GM12878 (cell line): ENCODE results near the gene LPIN2. TPM values are rescaled to one million over a fixed set of nuclear protein-coding genes. Genes with fewer than 3 reads are reported as not detected.

Experiments used
- ATF7 ChIP-seq: fragments of 450-650 bp; IDR thresholded peaks from 2 replicates; pipeline ENCODE4 v1.6.1; 2016; ENCODE audit warnings: low read depth, mild to moderate bottlenecking
- BACH1 ChIP-seq: fragments of 450-650 bp; IDR thresholded peaks from 2 replicates; pipeline ENCODE4 v1.6.1; 2017; ENCODE audit warnings: mild to moderate bottlenecking, borderline replicate concordance
- EGR1 ChIP-seq, 2 experiments: IDR thresholded peaks; 1 replicate in 1 of 2; 2 replicates in 1 of 2; pipeline ENCODE4 v1.6.1; 2011 to 2012; ENCODE audit warnings: low read depth in 2 of 2, low read length in 2 of 2, borderline replicate concordance in 1 of 2, mild to moderate bottlenecking in 1 of 2, moderate library complexity in 1 of 2
- ESRRA ChIP-seq: IDR thresholded peaks from 2 replicates; pipeline ENCODE4 v1.6.1; 2012; ENCODE audit warnings: mild to moderate bottlenecking, low read length, improper control_type of control experiment
- FOXM1 ChIP-seq: IDR thresholded peaks from 2 replicates; pipeline ENCODE4 v1.6.1; 2012; ENCODE audit warnings: low read depth, mild to moderate bottlenecking, inconsistent platforms, low read length, moderate library complexity
- IKZF1 ChIP-seq: fragments of 450-650 bp; conservative IDR thresholded peaks from 2 replicates; pipeline ENCODE4 v1.6.1; 2017; ENCODE audit warnings: antibody characterized with exemption, mild to moderate bottlenecking
- IKZF2 ChIP-seq, 2 experiments: fragments of 450-650 bp; IDR thresholded peaks; 2 replicates each; pipeline ENCODE4 v1.6.1; 2017; ENCODE audit warnings: mild to moderate bottlenecking in 2 of 2, moderate library complexity in 2 of 2
- IRF4 ChIP-seq: IDR thresholded peaks from 2 replicates; pipeline ENCODE4 v1.6.1; 2011; ENCODE audit warnings: low read depth, low read length
- KAT2A ChIP-seq: conservative IDR thresholded peaks from 2 replicates; pipeline ENCODE4 v1.6.1; 2011; ENCODE audit warnings: low read depth, low read length; ENCODE audit not compliant: control insufficient read depth
- MTA2 ChIP-seq: fragments of 450-650 bp; IDR thresholded peaks from 2 replicates; pipeline ENCODE4 v1.6.1; 2016; ENCODE audit warnings: low read depth, mild to moderate bottlenecking, moderate library complexity
- PML ChIP-seq: IDR thresholded peaks from 2 replicates; pipeline ENCODE4 v1.6.1; 2012; ENCODE audit warnings: low read length, inconsistent platforms
- POLR2AphosphoS5 ChIP-seq: IDR thresholded peaks from 2 replicates; pipeline ENCODE4 v1.6.1; 2011; ENCODE audit warnings: mild to moderate bottlenecking, low read length, inconsistent platforms
- RAD51 ChIP-seq: fragments of 450-650 bp; IDR thresholded peaks from 2 replicates; pipeline ENCODE4 v1.6.1; 2016; ENCODE audit warnings: moderate library complexity, mild to moderate bottlenecking, inconsistent platforms
- RELA ChIP-seq: fragments of 450-650 bp; IDR thresholded peaks from 2 replicates; pipeline ENCODE4 v1.8.0; 2014; ENCODE audit warnings: borderline replicate concordance; ENCODE audit not compliant: partially characterized antibody
- RUNX3 ChIP-seq: IDR thresholded peaks from 2 replicates; pipeline ENCODE4 v1.6.1; 2012; ENCODE audit warnings: low read length, inconsistent platforms
- SIN3A ChIP-seq: IDR thresholded peaks from 2 replicates; pipeline ENCODE4 v1.6.1; 2012; ENCODE audit warnings: low read depth, low read length, improper control_type of control experiment
- ZNF207 ChIP-seq: fragments of 450-650 bp; IDR thresholded peaks from 2 replicates; pipeline ENCODE4 v1.6.1; 2014; ENCODE audit warnings: antibody characterized with exemption, mild to moderate bottlenecking, borderline replicate concordance
- ZNF24 ChIP-seq: fragments of 450-650 bp; IDR thresholded peaks from 2 replicates; pipeline ENCODE4 v1.6.1; 2017; ENCODE audit warnings: antibody characterized with exemption, mild to moderate bottlenecking
- ZSCAN29 ChIP-seq: fragments of 450-650 bp; IDR thresholded peaks from 2 replicates; pipeline ENCODE4 v1.6.1; 2017; ENCODE audit warnings: mild to moderate bottlenecking, moderate library complexity
- polyA plus RNA-seq, 11 experiments: library from polyadenylated mRNA; depleted of rRNA in 4 of 11; unstranded in 6 of 11; stranded (reverse) in 5 of 11; fragments of >200 nt; fragmentation: Nextera tagmentation in 4 of 11; fragmentation: Illumina TruSeq in 1 of 11; extraction: Ambion mirVana in 4 of 11; extraction: Trizol in 1 of 11; gene quantifications; 1 replicate in 1 of 11; 2 replicates in 10 of 11; pipeline versions ENCODE4 v1.2.1 to v1.2.3, GENCODE V29; 2011 to 2016; ENCODE audit warnings: inconsistent platforms in 2 of 11, missing spikeins in 2 of 11, low read depth in 1 of 11
- total RNA-seq, 4 experiments: library from RNA; depleted of rRNA in 3 of 4; stranded (reverse); fragments of >200 nt in 3 of 4; fragmentation: Illumina TruSeq in 1 of 4; extraction: Trizol in 1 of 4; gene quantifications; 2 replicates each; pipeline versions ENCODE4 v1.2.1 to v1.2.3, GENCODE V29; 2013 to 2021
- TF ChIP-seq, protein P1 (sequence below): fragments of 450-650 bp; IDR thresholded peaks from 2 replicates; pipeline ENCODE4 v1.6.1; 2017; ENCODE audit warnings: mild to moderate bottlenecking, low read depth, inconsistent platforms; ENCODE audit not compliant: poor library complexity, severe bottlenecking
- TF ChIP-seq, protein P2 (sequence below): fragments of 450-650 bp; IDR thresholded peaks from 2 replicates; pipeline ENCODE4 v1.6.1; 2017; ENCODE audit warnings: borderline replicate concordance
- TF ChIP-seq, protein P3 (sequence below): IDR thresholded peaks from 2 replicates; pipeline ENCODE4 v1.6.1; 2011; ENCODE audit warnings: low read depth, low read length, improper control_type of control experiment, borderline replicate concordance
- TF ChIP-seq, protein P4 (sequence below): fragments of 150-350 bp; IDR thresholded peaks from 2 replicates; pipeline ENCODE4 v1.6.1; 2016; ENCODE audit warnings: low read depth, low read length

LPIN2 gene
- total and polyA plus RNA-seq, 10 of the 15 experiments (the other 5 are each of a cell fraction or from before 2014, with no cell fraction given), result 4.1 to 28.0 (median 15.9) TPM

- TF ChIP-seq EGR1 (IDR thresholded peaks at IDR 0.05; ENCODE audit: borderline replicate concordance in 1 of 2, low read depth in 2 of 2, low read length in 2 of 2) (peak in 1 of 2 experiments; percentile 85; a peak in 2 of 3 replicates), ZNF24 (0 out of 2 replicates have a peak, but pooled peaks have one; percentile 30), ZSCAN29 (peak; percentile 86), RELA (no peak), KAT2A (no peak), POLR2AphosphoS5 (no peak), ESRRA (no peak), FOXM1 (no peak), IKZF2 (IDR thresholded peaks at IDR 0.05) (no peak), PML (no peak), RUNX3 (peak; percentile 50), IKZF1 (peak; percentile 84), ZNF207 (0 out of 2 replicates have a peak, but pooled peaks have one; percentile 56), SIN3A (no peak), BACH1 (peak; percentile 30; the same call in 1 of the 2 replicates), ATF7 (no peak), MTA2 (no peak), RAD51 (peak; percentile 65), IRF4 (no peak)
- TF ChIP-seq, protein P1, sequence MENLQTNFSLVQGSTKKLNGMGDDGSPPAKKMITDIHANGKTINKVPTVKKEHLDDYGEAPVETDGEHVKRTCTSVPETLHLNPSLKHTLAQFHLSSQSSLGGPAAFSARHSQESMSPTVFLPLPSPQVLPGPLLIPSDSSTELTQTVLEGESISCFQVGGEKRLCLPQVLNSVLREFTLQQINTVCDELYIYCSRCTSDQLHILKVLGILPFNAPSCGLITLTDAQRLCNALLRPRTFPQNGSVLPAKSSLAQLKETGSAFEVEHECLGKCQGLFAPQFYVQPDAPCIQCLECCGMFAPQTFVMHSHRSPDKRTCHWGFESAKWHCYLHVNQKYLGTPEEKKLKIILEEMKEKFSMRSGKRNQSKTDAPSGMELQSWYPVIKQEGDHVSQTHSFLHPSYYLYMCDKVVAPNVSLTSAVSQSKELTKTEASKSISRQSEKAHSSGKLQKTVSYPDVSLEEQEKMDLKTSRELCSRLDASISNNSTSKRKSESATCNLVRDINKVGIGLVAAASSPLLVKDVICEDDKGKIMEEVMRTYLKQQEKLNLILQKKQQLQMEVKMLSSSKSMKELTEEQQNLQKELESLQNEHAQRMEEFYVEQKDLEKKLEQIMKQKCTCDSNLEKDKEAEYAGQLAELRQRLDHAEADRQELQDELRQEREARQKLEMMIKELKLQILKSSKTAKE, result no peak
- TF ChIP-seq, protein P2, sequence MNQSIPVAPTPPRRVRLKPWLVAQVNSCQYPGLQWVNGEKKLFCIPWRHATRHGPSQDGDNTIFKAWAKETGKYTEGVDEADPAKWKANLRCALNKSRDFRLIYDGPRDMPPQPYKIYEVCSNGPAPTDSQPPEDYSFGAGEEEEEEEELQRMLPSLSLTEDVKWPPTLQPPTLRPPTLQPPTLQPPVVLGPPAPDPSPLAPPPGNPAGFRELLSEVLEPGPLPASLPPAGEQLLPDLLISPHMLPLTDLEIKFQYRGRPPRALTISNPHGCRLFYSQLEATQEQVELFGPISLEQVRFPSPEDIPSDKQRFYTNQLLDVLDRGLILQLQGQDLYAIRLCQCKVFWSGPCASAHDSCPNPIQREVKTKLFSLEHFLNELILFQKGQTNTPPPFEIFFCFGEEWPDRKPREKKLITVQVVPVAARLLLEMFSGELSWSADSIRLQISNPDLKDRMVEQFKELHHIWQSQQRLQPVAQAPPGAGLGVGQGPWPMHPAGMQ, result 0 out of 2 replicates have a peak, but pooled peaks have one; percentile 32
- TF ChIP-seq, protein P3, sequence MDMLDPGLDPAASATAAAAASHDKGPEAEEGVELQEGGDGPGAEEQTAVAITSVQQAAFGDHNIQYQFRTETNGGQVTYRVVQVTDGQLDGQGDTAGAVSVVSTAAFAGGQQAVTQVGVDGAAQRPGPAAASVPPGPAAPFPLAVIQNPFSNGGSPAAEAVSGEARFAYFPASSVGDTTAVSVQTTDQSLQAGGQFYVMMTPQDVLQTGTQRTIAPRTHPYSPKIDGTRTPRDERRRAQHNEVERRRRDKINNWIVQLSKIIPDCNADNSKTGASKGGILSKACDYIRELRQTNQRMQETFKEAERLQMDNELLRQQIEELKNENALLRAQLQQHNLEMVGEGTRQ, result peak; percentile 29
- TF ChIP-seq, protein P4, sequence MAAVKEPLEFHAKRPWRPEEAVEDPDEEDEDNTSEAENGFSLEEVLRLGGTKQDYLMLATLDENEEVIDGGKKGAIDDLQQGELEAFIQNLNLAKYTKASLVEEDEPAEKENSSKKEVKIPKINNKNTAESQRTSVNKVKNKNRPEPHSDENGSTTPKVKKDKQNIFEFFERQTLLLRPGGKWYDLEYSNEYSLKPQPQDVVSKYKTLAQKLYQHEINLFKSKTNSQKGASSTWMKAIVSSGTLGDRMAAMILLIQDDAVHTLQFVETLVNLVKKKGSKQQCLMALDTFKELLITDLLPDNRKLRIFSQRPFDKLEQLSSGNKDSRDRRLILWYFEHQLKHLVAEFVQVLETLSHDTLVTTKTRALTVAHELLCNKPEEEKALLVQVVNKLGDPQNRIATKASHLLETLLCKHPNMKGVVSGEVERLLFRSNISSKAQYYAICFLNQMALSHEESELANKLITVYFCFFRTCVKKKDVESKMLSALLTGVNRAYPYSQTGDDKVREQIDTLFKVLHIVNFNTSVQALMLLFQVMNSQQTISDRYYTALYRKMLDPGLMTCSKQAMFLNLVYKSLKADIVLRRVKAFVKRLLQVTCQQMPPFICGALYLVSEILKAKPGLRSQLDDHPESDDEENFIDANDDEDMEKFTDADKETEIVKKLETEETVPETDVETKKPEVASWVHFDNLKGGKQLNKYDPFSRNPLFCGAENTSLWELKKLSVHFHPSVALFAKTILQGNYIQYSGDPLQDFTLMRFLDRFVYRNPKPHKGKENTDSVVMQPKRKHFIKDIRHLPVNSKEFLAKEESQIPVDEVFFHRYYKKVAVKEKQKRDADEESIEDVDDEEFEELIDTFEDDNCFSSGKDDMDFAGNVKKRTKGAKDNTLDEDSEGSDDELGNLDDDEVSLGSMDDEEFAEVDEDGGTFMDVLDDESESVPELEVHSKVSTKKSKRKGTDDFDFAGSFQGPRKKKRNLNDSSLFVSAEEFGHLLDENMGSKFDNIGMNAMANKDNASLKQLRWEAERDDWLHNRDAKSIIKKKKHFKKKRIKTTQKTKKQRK, result no peak
Observed at GRCh38 chr18:3012136-3013023, 564 bp downstream of the LPIN2 start (continued).
